HEK293 (cell line): ENCODE results near the gene LRIT1.

Source experiments
- SP7 ChIP-seq: fragments of 450-650 bp; formaldehyde crosslinking; IDR thresholded peaks from 2 replicates; pipeline ENCODE4 v1.5.1; 2016; ENCODE audit warnings: missing biosample characterization, missing genetic modification characterization
- TCF7L2 ChIP-seq: IDR thresholded peaks from 2 replicates; pipeline ENCODE4 v1.6.1; 2011; ENCODE audit warnings: low read depth, mild to moderate bottlenecking, inconsistent platforms, low read length, moderate library complexity, borderline replicate concordance
- ZNF629 ChIP-seq: fragments of 450-650 bp; formaldehyde crosslinking; IDR thresholded peaks from 2 replicates; pipeline ENCODE4 v1.5.1; 2017; ENCODE audit warnings: missing biosample characterization, missing genetic modification characterization
- TF ChIP-seq, protein P1 (sequence below): fragments of 450-650 bp; formaldehyde crosslinking; IDR thresholded peaks from 2 replicates; pipeline ENCODE4 v1.5.1; 2017; ENCODE audit warnings: missing biosample characterization, missing genetic modification characterization

The LRIT1 gene

DNA sequence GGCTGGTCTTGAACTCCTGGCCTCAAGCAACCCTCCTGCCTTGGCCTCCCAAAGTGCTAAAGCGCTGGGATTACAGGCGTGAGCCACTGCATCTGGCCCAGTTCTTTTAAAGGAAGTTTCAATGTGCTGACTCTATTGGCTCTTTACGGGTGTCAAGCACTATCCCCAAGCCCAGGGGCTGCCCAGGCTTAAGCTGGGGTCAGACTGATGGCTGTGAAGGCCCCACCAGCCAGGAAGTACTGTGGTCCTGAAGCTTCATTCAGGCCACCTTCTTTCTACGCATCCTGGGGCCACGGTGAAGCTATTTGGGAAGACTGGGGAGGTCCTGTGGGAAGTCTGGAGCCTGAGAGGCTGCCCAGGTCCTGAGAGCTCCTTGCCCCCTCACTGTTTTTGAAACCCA is 59.7 kb downstream of the LRIT1 start (continued):
- TF ChIP-seq TCF7L2: no peak
- TF ChIP-seq, protein P1, sequence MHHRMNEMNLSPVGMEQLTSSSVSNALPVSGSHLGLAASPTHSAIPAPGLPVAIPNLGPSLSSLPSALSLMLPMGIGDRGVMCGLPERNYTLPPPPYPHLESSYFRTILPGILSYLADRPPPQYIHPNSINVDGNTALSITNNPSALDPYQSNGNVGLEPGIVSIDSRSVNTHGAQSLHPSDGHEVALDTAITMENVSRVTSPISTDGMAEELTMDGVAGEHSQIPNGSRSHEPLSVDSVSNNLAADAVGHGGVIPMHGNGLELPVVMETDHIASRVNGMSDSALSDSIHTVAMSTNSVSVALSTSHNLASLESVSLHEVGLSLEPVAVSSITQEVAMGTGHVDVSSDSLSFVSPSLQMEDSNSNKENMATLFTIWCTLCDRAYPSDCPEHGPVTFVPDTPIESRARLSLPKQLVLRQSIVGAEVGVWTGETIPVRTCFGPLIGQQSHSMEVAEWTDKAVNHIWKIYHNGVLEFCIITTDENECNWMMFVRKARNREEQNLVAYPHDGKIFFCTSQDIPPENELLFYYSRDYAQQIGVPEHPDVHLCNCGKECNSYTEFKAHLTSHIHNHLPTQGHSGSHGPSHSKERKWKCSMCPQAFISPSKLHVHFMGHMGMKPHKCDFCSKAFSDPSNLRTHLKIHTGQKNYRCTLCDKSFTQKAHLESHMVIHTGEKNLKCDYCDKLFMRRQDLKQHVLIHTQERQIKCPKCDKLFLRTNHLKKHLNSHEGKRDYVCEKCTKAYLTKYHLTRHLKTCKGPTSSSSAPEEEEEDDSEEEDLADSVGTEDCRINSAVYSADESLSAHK (tag by site-specific recombination): no peak
- TF ChIP-seq ZNF629 (tag by site-specific recombination): no peak
- no peak for TF ChIP-seq SP7 (tag by site-specific recombination)
